ENCODE results near the gene DESI1. TPM values are rescaled to one million over a fixed set of nuclear protein-coding genes. Genes with fewer than 3 reads are reported as not detected.

DESI1 gene
- polyA plus RNA-seq, 1 donor from 2014 or later = 27.5 TPM

DNA sequence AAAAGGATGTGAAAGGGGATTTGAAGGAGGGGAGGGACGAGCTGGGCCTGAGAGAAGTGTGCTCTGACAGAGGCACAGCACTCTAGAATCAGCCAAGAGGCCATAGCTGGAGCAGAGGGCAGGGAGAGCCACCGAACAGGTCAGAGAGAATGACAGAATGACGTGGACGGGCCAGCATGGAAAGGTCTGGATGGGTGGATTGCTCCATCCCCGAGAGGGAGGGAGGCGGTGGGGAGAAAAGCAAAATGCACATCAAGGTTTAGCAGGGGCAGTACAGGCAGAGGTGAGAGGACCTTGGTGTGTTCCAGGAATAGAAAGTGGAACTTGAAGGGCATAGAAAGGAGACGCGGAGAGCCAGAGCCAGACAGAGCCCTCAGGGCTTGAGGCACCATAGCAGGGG, 38.1 kb downstream of the DESI1 start:
- Histone ChIP-seq H3K4me2 (ENCODE audit: low read length) (no peak overlapping the region), H3K27ac (ENCODE audit: low read length) (no peak overlapping the region), H3K79me2 (replicated peaks; ENCODE audit: insufficient read depth, low read length) (no peaks in the 10 kb centered on the region), H3K9me2 (ENCODE audit: insufficient read depth, low read length) (no peaks in the 10 kb centered on the region), H3K9ac (ENCODE audit: low read length) (no peak overlapping the region), H2AFZ (ENCODE audit: low read depth, low read length) (no peak overlapping the region), H3K27me3 (ENCODE audit: insufficient read depth, low read depth, low read length) (no peaks in the 10 kb centered on the region), H3K4me3 (ENCODE audit: low read length) (no peak overlapping the region), H3K9me3 (ENCODE audit: low read length) (no peaks in the 10 kb centered on the region), H3F3A (ENCODE audit: insufficient read depth, low read length, poor library complexity, severe bottlenecking) (no peaks in the 10 kb centered on the region), H4K20me1 (ENCODE audit: insufficient read depth) (no peaks in the 10 kb centered on the region), H3K36me3 (ENCODE audit: insufficient read depth, low read length) (no peaks in the 10 kb centered on the region)
- TF ChIP-seq TAF1 (IDR thresholded peaks at IDR 0.05; ENCODE audit: low read depth) = no peak
- no peak for TF ChIP-seq SMC3 (conservative IDR thresholded peaks at IDR 0.05; ENCODE audit: poor library complexity)
- TF ChIP-seq POLR2AphosphoS5 (IDR thresholded peaks at IDR 0.05) = no peak

DNA sequence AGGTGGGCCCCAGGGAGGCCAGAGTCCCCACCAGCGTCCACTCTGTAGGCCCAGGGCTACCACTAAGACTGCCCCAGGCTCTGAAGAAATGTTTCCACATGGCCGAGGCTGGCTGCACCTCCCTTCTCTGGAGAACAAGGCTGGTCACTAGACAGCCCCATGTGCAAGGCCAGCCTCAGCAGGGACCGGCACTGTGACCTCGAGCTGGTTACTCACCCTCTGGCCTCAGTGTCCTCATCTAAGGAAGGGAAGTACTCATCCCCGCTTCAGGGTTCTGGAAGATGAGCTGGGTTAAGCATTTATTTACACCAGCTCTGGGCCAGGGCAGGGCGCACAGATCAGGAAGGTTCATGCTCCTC, 40.9 kb downstream of the DESI1 start:
- Histone ChIP-seq H4K20me1 (ENCODE audit: insufficient read depth) (no peaks in the 10 kb centered on the region), H3K9me3 (ENCODE audit: low read length) (no peaks in the 10 kb centered on the region), H3K4me2 (ENCODE audit: low read length) (no peak overlapping the region), H3K9ac (ENCODE audit: low read length) (no peak overlapping the region), H3K9me2 (ENCODE audit: insufficient read depth, low read length) (no peaks in the 10 kb centered on the region), H3K27ac (ENCODE audit: low read length) (no peak overlapping the region), H3F3A (ENCODE audit: insufficient read depth, low read length, poor library complexity, severe bottlenecking) (no peaks in the 10 kb centered on the region), H2AFZ (ENCODE audit: low read depth, low read length) (no peak overlapping the region), H3K27me3 (ENCODE audit: insufficient read depth, low read depth, low read length) (no peaks in the 10 kb centered on the region), H3K79me2 (replicated peaks; ENCODE audit: insufficient read depth, low read length) (no peaks in the 10 kb centered on the region), H3K36me3 (ENCODE audit: insufficient read depth, low read length) (no peaks in the 10 kb centered on the region), H3K4me3 (ENCODE audit: low read length) (no peak overlapping the region)
- TF ChIP-seq EP300 (conservative IDR thresholded peaks at IDR 0.05; ENCODE audit: poor library complexity, severe bottlenecking) (no peak), SMC3 (conservative IDR thresholded peaks at IDR 0.05; ENCODE audit: poor library complexity) (no peak), POLR2AphosphoS5 (IDR thresholded peaks at IDR 0.05) (no peak), MXI1 (conservative IDR thresholded peaks at IDR 0.05; ENCODE audit: poor library complexity, severe bottlenecking) (no peak), RAD21 (conservative IDR thresholded peaks at IDR 0.05) (no peak), TAF1 (IDR thresholded peaks at IDR 0.05; ENCODE audit: low read depth) (no peak), EZH2 (IDR thresholded peaks at IDR 0.05; ENCODE audit: borderline replicate concordance, insufficient read depth, low read length, poor library complexity, severe bottlenecking) (no peak)
- TF ChIP-seq, protein P1, sequence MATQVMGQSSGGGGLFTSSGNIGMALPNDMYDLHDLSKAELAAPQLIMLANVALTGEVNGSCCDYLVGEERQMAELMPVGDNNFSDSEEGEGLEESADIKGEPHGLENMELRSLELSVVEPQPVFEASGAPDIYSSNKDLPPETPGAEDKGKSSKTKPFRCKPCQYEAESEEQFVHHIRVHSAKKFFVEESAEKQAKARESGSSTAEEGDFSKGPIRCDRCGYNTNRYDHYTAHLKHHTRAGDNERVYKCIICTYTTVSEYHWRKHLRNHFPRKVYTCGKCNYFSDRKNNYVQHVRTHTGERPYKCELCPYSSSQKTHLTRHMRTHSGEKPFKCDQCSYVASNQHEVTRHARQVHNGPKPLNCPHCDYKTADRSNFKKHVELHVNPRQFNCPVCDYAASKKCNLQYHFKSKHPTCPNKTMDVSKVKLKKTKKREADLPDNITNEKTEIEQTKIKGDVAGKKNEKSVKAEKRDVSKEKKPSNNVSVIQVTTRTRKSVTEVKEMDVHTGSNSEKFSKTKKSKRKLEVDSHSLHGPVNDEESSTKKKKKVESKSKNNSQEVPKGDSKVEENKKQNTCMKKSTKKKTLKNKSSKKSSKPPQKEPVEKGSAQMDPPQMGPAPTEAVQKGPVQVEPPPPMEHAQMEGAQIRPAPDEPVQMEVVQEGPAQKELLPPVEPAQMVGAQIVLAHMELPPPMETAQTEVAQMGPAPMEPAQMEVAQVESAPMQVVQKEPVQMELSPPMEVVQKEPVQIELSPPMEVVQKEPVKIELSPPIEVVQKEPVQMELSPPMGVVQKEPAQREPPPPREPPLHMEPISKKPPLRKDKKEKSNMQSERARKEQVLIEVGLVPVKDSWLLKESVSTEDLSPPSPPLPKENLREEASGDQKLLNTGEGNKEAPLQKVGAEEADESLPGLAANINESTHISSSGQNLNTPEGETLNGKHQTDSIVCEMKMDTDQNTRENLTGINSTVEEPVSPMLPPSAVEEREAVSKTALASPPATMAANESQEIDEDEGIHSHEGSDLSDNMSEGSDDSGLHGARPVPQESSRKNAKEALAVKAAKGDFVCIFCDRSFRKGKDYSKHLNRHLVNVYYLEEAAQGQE (IDR thresholded peaks at IDR 0.05; ENCODE audit: borderline replicate concordance) = no peak
- TF ChIP-seq, protein P2, sequence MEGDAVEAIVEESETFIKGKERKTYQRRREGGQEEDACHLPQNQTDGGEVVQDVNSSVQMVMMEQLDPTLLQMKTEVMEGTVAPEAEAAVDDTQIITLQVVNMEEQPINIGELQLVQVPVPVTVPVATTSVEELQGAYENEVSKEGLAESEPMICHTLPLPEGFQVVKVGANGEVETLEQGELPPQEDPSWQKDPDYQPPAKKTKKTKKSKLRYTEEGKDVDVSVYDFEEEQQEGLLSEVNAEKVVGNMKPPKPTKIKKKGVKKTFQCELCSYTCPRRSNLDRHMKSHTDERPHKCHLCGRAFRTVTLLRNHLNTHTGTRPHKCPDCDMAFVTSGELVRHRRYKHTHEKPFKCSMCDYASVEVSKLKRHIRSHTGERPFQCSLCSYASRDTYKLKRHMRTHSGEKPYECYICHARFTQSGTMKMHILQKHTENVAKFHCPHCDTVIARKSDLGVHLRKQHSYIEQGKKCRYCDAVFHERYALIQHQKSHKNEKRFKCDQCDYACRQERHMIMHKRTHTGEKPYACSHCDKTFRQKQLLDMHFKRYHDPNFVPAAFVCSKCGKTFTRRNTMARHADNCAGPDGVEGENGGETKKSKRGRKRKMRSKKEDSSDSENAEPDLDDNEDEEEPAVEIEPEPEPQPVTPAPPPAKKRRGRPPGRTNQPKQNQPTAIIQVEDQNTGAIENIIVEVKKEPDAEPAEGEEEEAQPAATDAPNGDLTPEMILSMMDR (IDR thresholded peaks at IDR 0.05; ENCODE audit: poor library complexity, severe bottlenecking) = no peak

Data from neural cell (in vitro differentiated cells).